Measurements from ENCODE around the gene SEMA5B. TPM values are rescaled to one million over a fixed set of nuclear protein-coding genes. Genes with fewer than 3 reads are reported as not detected.

The SEMA5B gene
- total RNA-seq, 1 experiment from 2014 or later, result 0.04 TPM

GRCh38 chr3:123002100-123002748 lies 25.3 kb downstream of the SEMA5B start:
- POLR2A ChIA-PET (ENCODE audit: unreplicated experiment), result no interaction called here
- peaks cover 86% of the 10 kb centered on the region for H3K27me3 ChIP-seq (ENCODE audit: low read length)
- no peak overlapping the region for H3K9ac ChIP-seq (ENCODE audit: low read length)
- H3K36me3 ChIP-seq (ENCODE audit: low read depth, low read length), result no peaks in the 10 kb centered on the region
- CTCF ChIA-PET, result no interaction called here
- H4K20me1 ChIP-seq (ENCODE audit: low read length), result no peaks in the 10 kb centered on the region
- no peak overlapping the region for H3K4me3 ChIP-seq (ENCODE audit: low read length)
- no peaks in the 10 kb centered on the region for H3K79me2 ChIP-seq (ENCODE audit: low read length)
- DNase-seq (no peak), ATAC-seq (no peak)
- intact Hi-C loops (cut with micrococcal nuclease), result no loop called here
- no peak overlapping the region for H3K4me2 ChIP-seq (ENCODE audit: low read length)
- no peaks in the 10 kb centered on the region for H3K9me2 ChIP-seq (replicated peaks; ENCODE audit: low read length)
- BruUV-seq (replicated peaks), result no TSS peak
- no peak overlapping the region for H3K27ac ChIP-seq (ENCODE audit: low read length)
- no peak overlapping the region for H2AFZ ChIP-seq (ENCODE audit: low read length)
- no peaks in the 10 kb centered on the region for H3K9me3 ChIP-seq (ENCODE audit: low read length)
- no peaks in the 10 kb centered on the region for H3K4me1 ChIP-seq (ENCODE audit: insufficient read depth, low read length)
- no peaks in the 10 kb centered on the region for H3F3A ChIP-seq (ENCODE audit: low read length, unreplicated experiment)
- TF ChIP-seq EZH2 (IDR thresholded peaks at IDR 0.05; ENCODE audit: low read length, unreplicated experiment) (no peak), EZH2phosphoT487 (IDR thresholded peaks at IDR 0.05; ENCODE audit: borderline replicate concordance, low read length) (no peak), CTCF (conservative IDR thresholded peaks at IDR 0.05; ENCODE audit: low read depth, low read length) (no peak)

GRCh38 chr3:122998856-122999255 lies 28.7 kb downstream of the SEMA5B start:
- ChIA-PET POLR2A (ENCODE audit: unreplicated experiment) (no interaction called here), CTCF (no interaction called here)
- TF ChIP-seq EZH2phosphoT487 (IDR thresholded peaks at IDR 0.05; ENCODE audit: borderline replicate concordance, low read length) (no peak), CTCF (conservative IDR thresholded peaks at IDR 0.05; ENCODE audit: low read depth, low read length) (no peak), EZH2 (IDR thresholded peaks at IDR 0.05; ENCODE audit: low read length, unreplicated experiment) (no peak)
- intact Hi-C loops (cut with micrococcal nuclease), result no loop called here
- Histone ChIP-seq H3K27me3 (ENCODE audit: low read length) (peaks cover 88% of the 10 kb centered on the region), H3K9ac (ENCODE audit: low read length) (no peak overlapping the region), H2AFZ (ENCODE audit: low read length) (no peak overlapping the region), H4K20me1 (ENCODE audit: low read length) (no peaks in the 10 kb centered on the region), H3F3A (ENCODE audit: low read length, unreplicated experiment) (no peaks in the 10 kb centered on the region), H3K79me2 (ENCODE audit: low read length) (no peaks in the 10 kb centered on the region), H3K27ac (ENCODE audit: low read length) (no peak overlapping the region), H3K4me1 (ENCODE audit: insufficient read depth, low read length) (no peaks in the 10 kb centered on the region), H3K36me3 (ENCODE audit: low read depth, low read length) (no peaks in the 10 kb centered on the region), H3K9me2 (replicated peaks; ENCODE audit: low read length) (no peaks in the 10 kb centered on the region), H3K9me3 (ENCODE audit: low read length) (no peaks in the 10 kb centered on the region), H3K4me3 (ENCODE audit: low read length) (no peak overlapping the region), H3K4me2 (ENCODE audit: low read length) (no peak overlapping the region)
- DNase-seq, result no peak
- ATAC-seq, result no peak
- BruUV-seq (replicated peaks), result no TSS peak

GRCh38 chr3:122998206-122998605 lies 29.4 kb downstream of the SEMA5B start:
- Histone ChIP-seq H3K4me2 (ENCODE audit: low read length) (no peak overlapping the region), H3K9ac (ENCODE audit: low read length) (no peak overlapping the region), H2AFZ (ENCODE audit: low read length) (no peak overlapping the region), H3K27me3 (ENCODE audit: low read length) (peaks cover 90% of the 10 kb centered on the region), H3F3A (ENCODE audit: low read length, unreplicated experiment) (no peaks in the 10 kb centered on the region), H3K4me3 (ENCODE audit: low read length) (no peak overlapping the region), H3K9me3 (ENCODE audit: low read length) (no peaks in the 10 kb centered on the region), H3K79me2 (ENCODE audit: low read length) (no peaks in the 10 kb centered on the region), H3K4me1 (ENCODE audit: insufficient read depth, low read length) (no peaks in the 10 kb centered on the region), H4K20me1 (ENCODE audit: low read length) (no peaks in the 10 kb centered on the region), H3K36me3 (ENCODE audit: low read depth, low read length) (no peaks in the 10 kb centered on the region), H3K9me2 (replicated peaks; ENCODE audit: low read length) (no peaks in the 10 kb centered on the region), H3K27ac (ENCODE audit: low read length) (no peak overlapping the region)
- TF ChIP-seq EZH2 (IDR thresholded peaks at IDR 0.05; ENCODE audit: low read length, unreplicated experiment) (no peak), CTCF (conservative IDR thresholded peaks at IDR 0.05; ENCODE audit: low read depth, low read length) (no peak), EZH2phosphoT487 (IDR thresholded peaks at IDR 0.05; ENCODE audit: borderline replicate concordance, low read length) (no peak)
- DNase-seq, result no peak
- ChIA-PET CTCF (no interaction called here), POLR2A (ENCODE audit: unreplicated experiment) (no interaction called here)
- BruUV-seq (replicated peaks), result no TSS peak
- ATAC-seq, result no peak
- intact Hi-C loops (cut with micrococcal nuclease), result no loop called here

Measured in PC-3 (cell line).